GM19372 (cell line): ENCODE measurements around the gene COL4A5.

Source experiments
- ATAC-seq: cut with Tn5 transposase; IDR thresholded peaks from one replicate; pipeline ENCODE4 v1.9.1; 2021; ENCODE audit warnings: mild to moderate bottlenecking, low read depth, moderate library complexity; ENCODE audit not compliant: unreplicated experiment

Gene COL4A5

GRCh38 chrX:108610141-108610540, 170.5 kb downstream of the COL4A5 start:
- ATAC-seq = no peak

- no peak for ATAC-seq
Measured at GRCh38 chrX:108614616-108615015, 175.0 kb downstream of the COL4A5 start.

- no peak for ATAC-seq
Measured at GRCh38 chrX:108640817-108641216, 201.2 kb downstream of the COL4A5 start.

- no peak for ATAC-seq
Measured at GRCh38 chrX:108641589-108642272, 202.1 kb downstream of the COL4A5 start.

- no peak for ATAC-seq
Measured at GRCh38 chrX:108642273-108642628, 202.6 kb downstream of the COL4A5 start.

- no peak for ATAC-seq
Measured at GRCh38 chrX:108664701-108665100, 225.1 kb downstream of the COL4A5 start.

- ATAC-seq = no peak
Measured at GRCh38 chrX:108666101-108666500, 226.5 kb downstream of the COL4A5 start.

- no peak for ATAC-seq
Measured at GRCh38 chrX:108671526-108671925, 231.9 kb downstream of the COL4A5 start.

DNA sequence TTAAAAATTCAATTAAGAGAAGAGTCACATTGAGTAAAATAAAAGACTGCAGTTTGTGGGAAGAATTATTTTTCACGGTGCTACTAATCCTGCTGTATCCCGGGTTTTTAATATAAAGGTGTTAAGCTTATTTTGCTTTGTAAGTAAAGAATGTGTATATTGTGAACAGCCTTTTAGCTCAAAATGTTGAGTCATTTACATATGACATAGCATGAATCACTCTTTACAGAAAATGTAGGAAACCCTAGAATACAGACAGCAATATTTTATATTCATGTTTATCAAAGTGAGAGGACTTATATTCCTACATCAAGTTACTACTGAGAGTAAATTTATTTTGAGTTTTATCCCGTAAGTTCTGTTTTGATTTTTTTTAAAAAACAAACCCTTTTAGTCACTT, 257.1 kb downstream of the COL4A5 start:
- no peak for ATAC-seq

DNA sequence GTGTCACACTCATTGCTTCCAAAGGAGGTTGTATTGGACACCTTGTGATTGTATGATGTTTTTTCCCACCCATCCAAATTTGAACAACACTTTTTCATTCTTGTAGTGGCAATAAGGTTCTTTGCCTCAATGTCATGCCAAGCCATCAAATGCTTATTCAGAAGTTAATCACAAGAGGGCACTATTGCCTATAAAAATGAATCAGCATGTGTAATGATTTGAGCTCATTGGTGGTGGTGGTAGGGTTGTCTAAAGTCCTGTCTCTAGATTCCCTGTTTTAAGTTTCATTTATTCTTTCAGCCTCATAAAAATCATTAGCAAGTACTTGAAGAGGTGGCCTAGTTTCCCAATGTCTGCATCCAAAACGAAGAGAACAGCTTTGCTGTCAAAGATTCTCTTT, 259.7 kb downstream of the COL4A5 start:
- no peak for ATAC-seq

DNA sequence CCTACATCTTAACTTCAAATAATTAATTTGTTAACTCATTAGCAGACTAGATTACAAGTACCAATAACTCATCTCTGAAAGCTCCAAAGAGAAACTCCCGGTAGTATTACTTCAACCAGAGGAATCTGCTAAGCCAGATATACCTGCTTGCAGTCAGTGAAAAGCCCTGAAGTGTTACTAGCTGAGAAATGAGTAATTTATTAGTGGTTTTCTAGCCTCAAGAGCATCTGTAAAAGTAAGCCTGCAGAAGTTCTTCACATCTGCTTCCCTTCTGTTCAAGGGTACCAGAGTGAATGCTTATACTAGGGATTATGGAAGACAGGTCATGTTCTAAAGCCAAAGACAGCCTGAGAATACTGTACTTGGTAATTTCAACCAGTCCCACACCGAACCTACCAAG, 262.0 kb downstream of the COL4A5 start:
- ATAC-seq = no peak

- no peak for ATAC-seq
Measured at GRCh38 chrX:108702530-108702929, 262.9 kb downstream of the COL4A5 start.

DNA sequence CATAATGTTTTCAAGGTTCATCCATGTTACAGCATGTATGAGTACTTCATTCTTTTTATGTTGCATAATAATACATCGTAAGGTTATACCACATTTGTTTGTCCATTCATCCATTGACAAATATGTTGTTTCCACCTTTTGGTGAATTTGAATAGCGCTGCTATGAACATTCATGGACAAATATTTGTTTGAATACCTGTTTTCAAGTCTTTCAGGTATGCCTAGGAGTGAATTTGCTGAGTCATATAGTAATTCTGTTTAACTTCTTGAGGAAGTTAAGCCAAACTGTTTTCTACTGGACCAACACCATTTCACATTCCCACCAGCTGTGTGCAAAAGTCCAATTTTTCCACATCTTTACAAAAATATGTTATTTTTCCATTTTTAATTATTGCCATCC, 265.2 kb downstream of the COL4A5 start:
- no peak for ATAC-seq

DNA sequence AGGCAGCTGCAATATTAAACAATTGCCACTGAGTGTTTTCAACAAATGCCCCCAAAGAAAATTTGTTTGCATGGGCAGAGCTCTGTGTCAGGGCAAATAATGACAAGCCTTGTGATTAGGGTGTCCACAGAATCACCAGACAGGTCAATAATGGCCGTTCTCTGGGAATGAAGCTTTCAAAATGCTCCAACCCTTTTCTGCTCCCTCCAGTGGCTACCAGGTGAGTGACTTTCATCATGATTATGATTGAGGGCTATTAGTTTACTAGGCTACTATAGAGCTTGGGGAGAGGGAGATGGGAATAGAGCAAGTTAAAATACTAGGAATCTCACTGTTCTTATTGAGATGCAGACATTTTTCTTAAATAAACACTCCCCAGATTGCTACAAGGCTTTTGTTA, 273.2 kb downstream of the COL4A5 start:
- no peak for ATAC-seq

- ATAC-seq = no peak
Measured at GRCh38 chrX:108722561-108722960, 282.9 kb downstream of the COL4A5 start.

- ATAC-seq = no peak
Measured at GRCh38 chrX:108726748-108727147, 287.1 kb downstream of the COL4A5 start.

- ATAC-seq = no peak
Measured at GRCh38 chrX:108731153-108731552, 291.5 kb downstream of the COL4A5 start.

GRCh38 chrX:108732630-108733321, 293.1 kb downstream of the COL4A5 start:
- no peak for ATAC-seq

DNA sequence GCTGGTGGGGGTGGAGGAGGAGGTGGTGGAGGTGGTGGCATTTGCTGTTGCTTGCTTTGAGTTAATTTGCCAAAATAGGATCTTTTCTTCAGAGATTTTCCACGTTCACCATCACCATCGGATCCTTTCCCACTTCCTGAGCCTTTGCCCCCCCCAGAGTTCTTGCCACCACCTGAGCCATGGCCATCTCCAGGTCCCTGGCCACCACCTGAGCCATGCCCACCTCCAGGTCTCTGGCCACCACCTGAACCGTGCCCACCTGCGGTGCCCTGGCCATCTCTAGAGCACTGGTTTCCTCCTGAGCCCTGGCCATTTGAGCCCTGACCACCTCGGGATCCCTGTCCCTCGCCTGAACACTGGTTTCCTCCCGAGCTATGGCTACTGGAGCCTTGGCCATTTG, 294.8 kb downstream of the COL4A5 start:
- ATAC-seq = no peak

DNA sequence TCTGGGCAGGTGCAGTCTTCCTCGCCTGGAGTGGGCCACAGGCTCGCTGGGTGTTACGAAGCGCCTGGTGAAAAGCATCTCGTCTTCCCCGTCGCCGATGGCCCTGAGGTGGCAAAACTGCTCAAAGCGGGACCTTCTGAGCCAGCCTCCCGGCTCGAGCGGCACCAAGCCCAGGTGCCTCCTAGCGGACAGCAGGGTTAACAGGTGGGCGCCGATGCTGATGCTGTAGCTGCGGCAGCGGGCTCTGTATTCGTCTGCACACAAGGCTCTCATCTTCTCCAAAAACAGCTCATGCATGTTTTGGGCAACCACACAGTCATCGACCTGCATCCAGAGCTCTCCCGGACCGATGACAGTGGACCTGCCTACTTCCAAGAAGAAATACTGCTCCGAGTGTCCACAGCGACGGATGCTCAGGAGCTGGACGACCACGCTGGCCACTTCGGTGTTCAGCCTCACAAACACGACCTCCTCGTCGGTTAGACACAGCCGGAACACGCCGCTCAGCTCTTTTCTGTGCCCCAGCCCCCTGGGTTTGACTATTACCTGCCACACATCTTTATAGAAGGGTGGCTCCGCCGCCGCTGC, 295.5 kb downstream of the COL4A5 start:
- no peak for ATAC-seq

GRCh38 chrX:108735679-108736508, 296.3 kb downstream of the COL4A5 start:
- no peak for ATAC-seq
